Stimulated activated naive CD8-positive, alpha-beta T cell treated with anti-CD3 and anti-CD28 coated beads, Interleukin-15, Interleukin-2, amounts not matched to agents 100 ng/mL and 50 ng/mL, for 24 hours (primary cell): ENCODE results near the gene RPS19.
"Not testable (repeated sequence)": the region's sequence is repeated elsewhere in the genome, so short reads cannot be mapped to it uniquely, and the experiment has no call there.

Experiments used
- H3K27ac Mint-ChIP-seq: one replicate; pipeline ENCODE4 v1.8.0; 2021; ENCODE audit warnings: mild to moderate bottlenecking, mixed read lengths
- H3K27me3 Mint-ChIP-seq: one replicate; pipeline ENCODE4 v1.8.0; 2021; ENCODE audit warnings: mixed read lengths
- H3K36me3 Mint-ChIP-seq: one replicate; pipeline ENCODE4 v1.8.0; 2021; ENCODE audit warnings: low read depth, mixed read lengths
- H3K4me1 Mint-ChIP-seq: one replicate; pipeline ENCODE4 v1.8.0; 2021; ENCODE audit warnings: low read depth, mixed read lengths
- H3K4me3 Mint-ChIP-seq: one replicate; pipeline ENCODE4 v1.8.0; 2021; ENCODE audit warnings: mild to moderate bottlenecking, mixed read lengths
- H3K9me3 Mint-ChIP-seq: one replicate; pipeline ENCODE4 v1.8.0; 2021; ENCODE audit warnings: mixed read lengths

RPS19 gene

DNA sequence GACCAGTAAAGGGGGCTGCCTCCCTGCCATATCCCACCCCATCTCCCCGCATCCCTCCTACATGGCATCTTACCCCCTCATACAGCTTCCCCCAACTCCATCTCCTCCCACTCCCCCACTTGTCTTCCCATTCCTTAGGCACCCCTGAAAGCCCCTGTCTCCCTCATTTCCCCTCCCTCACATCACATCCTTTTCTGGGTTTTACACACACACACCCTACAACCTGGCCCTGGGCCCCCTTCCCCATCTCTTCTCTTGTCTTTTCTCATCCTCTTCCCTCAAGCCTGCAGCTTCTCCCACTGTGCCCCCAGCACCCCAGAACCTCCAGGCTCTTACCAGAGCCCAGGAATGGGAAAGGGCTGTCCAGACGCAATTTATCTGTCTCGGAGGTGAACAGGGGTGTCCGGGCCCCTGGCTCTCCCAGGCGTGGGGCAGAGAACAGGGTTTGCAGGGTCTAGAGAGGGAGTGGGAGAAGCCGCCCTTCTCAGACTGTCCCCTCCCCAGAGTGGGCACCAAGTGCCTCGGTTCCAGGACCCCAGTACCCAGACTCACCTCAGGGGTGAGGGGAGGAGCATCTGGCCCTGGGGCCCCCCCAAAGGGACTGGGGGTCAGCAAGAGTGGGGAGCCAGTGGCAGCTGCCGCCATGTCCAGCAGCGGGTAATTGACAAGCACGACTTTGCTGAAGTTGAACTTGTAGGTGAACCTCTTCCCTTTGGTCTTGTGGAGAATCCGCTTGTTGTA, 48.8 kb downstream of the RPS19 start:
- Mint-ChIP-seq H3K4me3 (no peak overlapping the region), H3K4me1 (peaks cover 30% of the 10 kb centered on the region), H3K36me3 (peaks cover 26% of the 10 kb centered on the region), H3K27me3 (peaks cover 11% of the 10 kb centered on the region), H3K9me3 (no peaks in the 10 kb centered on the region), H3K27ac (no peak overlapping the region)

DNA sequence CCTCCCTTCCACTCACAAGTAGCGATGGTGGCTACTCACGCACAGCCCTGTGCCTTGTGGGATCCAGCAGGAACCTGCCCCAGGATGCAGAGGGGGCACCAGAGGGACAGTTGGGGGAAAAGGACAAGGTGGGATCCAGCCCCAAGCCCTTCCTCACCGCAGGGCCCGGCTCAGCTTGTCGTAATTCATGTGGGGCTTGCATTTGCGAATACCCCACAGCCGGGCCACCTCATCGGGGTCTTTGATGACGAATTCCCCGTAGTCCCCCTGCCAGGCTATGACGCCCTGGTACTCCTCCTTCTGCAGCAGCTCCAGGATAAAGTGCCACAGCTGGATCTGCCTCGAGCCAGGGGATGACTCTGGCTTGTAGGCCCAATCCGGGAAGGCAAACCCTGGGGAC, 49.7 kb downstream of the RPS19 start:
- no peak overlapping the region for H3K4me3 Mint-ChIP-seq
- H3K27ac Mint-ChIP-seq = no peak overlapping the region
- H3K9me3 Mint-ChIP-seq = no peaks in the 10 kb centered on the region
- H3K27me3 Mint-ChIP-seq = peaks cover 16% of the 10 kb centered on the region
- H3K36me3 Mint-ChIP-seq = peaks cover 19% of the 10 kb centered on the region
- H3K4me1 Mint-ChIP-seq = peaks cover 31% of the 10 kb centered on the region

DNA sequence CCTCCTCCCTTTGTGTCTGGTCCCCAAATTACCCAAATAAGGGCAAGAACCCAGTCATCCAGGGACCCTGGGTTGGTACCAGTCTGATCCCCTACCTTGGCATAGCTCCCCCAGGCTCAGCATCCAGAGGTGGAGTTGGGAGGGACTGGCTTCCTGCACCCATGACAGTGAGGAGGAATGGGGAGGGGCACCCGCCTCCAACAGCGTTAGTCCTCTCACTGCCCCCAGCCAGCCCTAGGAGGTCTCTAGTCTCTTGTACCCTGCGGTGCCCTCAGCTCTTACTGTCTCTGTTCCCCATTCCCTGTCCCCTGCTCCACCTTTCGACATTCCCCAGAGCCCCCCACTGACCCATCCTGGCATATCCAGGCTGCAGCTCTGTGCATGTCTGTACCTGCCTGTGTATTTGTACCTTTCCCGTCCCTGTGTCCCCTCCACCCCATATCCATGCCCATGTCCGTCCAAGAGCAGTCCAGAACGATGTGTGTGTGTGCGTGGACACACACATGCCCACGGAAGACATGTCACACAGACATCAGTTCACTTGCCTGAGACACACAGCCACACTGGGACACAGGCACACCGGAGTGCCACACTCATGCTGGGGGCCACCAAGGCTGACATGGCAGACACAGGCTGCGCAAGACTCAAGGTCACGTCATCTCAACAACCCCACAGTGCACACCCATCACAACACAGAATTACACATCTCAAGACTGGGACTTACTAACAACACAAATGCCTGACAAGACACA, 50.4 kb downstream of the RPS19 start:
- H3K4me1 Mint-ChIP-seq = peaks cover 31% of the 10 kb centered on the region
- H3K27me3 Mint-ChIP-seq = peaks cover 16% of the 10 kb centered on the region
- no peak overlapping the region for H3K27ac Mint-ChIP-seq
- no peak overlapping the region for H3K4me3 Mint-ChIP-seq
- H3K36me3 Mint-ChIP-seq = peaks cover 13% of the 10 kb centered on the region
- no peaks in the 10 kb centered on the region for H3K9me3 Mint-ChIP-seq

DNA sequence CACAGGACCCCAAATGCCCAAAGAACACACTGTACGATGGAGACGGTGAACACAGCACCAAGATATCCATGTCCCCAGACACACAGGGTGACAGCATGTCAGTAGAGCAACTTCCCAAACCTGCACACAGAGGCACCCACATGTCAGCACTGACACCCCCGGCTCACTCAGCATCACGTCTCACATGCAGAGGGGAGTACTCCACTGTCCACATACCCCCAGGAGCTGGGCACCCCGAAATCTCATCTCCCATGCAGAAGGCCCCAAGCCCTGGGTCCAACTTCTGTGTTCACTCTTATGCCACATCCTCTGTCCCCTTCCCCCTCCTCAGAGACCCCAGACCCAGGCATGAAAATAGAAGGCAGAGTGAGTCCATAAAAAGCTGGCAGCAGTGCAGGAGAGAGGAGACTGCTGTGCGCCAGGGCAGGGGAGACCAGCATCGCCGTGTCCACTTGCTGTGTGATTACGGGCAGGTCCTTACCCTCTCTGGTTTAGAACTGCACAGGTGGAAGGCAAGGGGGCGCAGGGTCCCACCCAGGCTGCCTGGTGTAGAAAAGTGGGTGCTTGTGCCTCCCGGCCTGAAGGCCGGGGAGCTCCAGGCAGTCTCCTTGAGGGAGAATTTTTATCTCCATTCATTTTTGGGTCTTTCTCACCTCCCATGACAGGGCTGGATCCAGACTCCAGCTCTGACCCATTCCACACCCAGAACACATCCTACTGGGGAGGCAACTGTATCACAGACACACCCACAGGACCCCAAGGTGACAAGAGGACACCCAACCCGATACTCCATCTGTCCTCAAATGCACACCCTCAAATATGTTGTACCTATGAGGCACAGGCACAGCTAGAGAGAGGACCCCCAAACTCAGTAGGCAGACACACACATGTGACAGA, 51.2 kb downstream of the RPS19 start:
- peaks cover 26% of the 10 kb centered on the region for H3K4me1 Mint-ChIP-seq

DNA sequence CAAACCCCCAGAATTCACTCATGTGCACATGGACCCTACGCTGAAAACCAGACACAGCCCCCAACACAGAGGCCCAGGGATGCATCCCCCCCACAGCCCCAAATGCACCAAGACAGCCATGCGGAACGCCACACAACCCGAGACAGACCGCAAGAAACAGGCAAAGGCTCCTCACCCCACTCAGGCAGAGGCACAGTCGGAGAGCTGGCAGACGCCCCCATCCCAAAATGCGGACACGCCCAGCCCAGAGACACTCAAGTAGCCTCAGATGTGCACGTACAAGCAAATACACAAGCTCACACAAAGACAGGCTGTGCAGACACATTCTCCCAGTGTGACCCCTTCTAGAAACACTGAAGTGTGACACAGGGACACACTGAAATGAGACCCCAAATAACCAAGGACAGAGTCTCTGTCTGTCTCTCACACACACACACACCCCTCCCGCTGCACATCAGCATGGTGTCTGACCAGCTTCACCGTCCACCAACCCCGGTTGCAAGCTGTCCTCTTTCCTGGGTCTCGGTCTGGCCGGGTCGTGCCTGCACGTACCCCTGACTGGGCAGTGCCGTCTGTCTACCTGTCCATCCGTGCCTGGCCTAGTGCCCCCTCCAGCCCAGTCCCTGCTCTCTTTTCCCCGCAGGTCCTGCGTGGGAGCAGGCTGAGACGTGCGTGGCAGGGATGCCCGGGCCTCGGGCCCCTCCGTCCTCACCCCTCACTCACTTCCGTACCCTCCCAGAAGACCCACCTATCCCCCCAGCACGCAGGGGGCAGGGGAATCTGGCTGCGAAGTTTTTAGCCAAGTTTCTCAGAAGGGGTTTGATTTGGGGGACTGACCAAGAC, 52.1 kb downstream of the RPS19 start:
- peak overlapping the region; percentile 29 for H3K27ac Mint-ChIP-seq
- H3K4me3 Mint-ChIP-seq = no peak overlapping the region
- H3K27me3 Mint-ChIP-seq = peaks cover 16% of the 10 kb centered on the region
- no peaks in the 10 kb centered on the region for H3K9me3 Mint-ChIP-seq
- peaks cover 21% of the 10 kb centered on the region for H3K4me1 Mint-ChIP-seq
- H3K36me3 Mint-ChIP-seq = peaks cover 4% of the 10 kb centered on the region

More for the DNA sequence above, 51.2 kb downstream of the RPS19 start:
- peaks cover 16% of the 10 kb centered on the region for H3K27me3 Mint-ChIP-seq
- peak overlapping the region; percentile 29 for H3K27ac Mint-ChIP-seq
- no peaks in the 10 kb centered on the region for H3K9me3 Mint-ChIP-seq
- peaks cover 4% of the 10 kb centered on the region for H3K36me3 Mint-ChIP-seq
- no peak overlapping the region for H3K4me3 Mint-ChIP-seq

DNA sequence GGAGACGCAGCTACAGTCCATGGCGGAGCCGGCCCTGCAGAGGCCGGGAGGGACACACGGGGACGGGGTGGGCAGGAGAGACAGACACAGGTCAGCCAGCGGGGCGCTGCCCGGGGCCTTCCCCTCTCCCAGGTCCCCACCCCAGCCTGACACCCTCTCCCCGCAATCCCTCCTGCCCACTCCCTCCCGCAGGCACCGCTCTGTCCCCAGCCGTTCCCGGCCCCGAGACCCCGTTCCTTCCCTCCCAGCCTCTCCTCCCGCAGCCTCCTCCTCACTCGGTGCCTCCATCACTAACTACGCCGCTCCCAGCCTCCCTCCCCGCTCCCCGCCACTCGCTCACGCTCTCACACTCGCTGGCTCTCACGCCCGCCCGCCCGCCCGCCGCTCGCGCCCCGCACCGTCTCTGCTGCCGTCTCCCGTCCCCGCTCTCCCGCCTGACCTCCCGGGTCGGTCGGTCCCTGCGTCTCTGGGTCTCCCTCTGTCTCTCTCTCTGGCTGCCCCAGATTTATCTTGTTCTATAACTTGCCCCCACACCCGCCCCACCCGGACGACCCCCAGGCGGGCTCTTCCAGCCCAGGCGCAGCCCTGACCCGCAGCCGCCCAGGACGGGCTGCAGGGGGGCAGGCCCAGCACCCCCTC, 53.0 kb downstream of the RPS19 start:
- Mint-ChIP-seq H3K36me3 (no peaks in the 10 kb centered on the region), H3K27ac (no peak overlapping the region), H3K4me1 (peaks cover 21% of the 10 kb centered on the region), H3K27me3 (peaks cover 16% of the 10 kb centered on the region), H3K4me3 (no peak overlapping the region), H3K9me3 (no peaks in the 10 kb centered on the region)

DNA sequence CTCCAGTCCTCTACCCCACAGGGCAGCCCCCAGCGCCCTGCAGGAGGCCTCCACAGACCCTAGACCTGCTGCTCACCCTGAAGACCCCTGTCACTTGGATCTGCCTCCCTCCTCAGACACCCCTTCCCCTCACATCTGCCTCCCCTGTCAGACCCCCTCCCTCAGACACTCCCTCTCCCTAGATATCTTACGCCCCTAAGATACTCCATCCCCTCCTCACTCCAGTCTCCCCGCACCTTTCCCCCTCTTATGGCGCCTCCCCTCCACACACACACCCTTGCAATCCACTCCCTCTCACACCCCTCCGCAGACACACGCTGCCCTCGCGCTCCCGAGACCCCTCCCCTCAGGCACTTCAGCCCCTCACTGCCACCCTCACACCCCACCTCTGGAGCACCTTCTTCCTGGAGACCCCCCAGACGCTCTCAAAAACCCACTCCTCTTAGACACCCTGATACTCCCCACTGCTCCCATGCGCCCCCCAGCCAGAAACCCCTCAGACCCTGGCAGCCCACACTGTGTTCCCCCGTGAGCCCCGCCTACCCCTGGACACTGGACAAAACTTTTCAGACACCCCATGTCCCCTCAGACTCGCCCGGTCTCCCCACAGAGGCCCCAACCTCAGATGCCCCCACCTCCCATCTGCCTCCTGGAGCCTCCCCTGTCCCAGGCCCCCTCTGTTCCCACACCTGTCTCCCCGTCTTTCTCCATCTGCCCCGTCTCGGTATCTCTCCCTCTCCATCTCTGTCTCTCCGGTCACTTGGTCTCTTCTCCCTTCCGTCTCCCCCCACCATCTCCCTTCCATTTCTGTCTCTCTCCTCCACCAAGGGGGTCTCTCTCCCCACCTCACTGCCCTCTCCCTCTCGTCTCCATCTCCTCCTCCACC, 53.7 kb downstream of the RPS19 start:
- Mint-ChIP-seq H3K9me3 (no peaks in the 10 kb centered on the region), H3K4me3 (no peak overlapping the region), H3K4me1 (peaks cover 21% of the 10 kb centered on the region), H3K27me3 (peaks cover 16% of the 10 kb centered on the region), H3K36me3 (no peaks in the 10 kb centered on the region), H3K27ac (no peak overlapping the region)

DNA sequence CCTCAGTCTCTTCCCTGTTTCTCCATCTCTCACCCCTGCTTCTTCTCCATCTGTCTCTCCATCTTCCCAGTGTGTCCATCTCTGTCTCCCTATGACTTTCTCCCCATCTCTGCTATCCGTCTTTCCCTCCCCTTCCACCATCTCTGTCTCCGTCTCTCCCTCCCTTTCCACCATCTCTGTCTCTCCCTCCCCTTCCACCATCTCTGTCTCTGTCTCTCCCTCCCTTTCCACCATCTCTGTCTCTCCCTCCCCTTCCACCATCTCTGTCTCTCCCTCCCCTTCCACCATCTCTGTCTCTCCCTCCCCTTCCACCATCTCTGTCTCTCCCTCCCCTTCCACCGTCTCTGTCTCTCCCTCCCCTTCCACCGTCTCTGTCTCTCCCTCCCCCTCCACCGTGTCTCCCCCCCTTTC, 54.4 kb downstream of the RPS19 start:
- H3K27me3 Mint-ChIP-seq = peaks cover 16% of the 10 kb centered on the region
- not testable (repeated sequence) for H3K36me3 Mint-ChIP-seq, H3K9me3 Mint-ChIP-seq, H3K4me3 Mint-ChIP-seq, H3K27ac Mint-ChIP-seq
- H3K4me1 Mint-ChIP-seq = peaks cover 21% of the 10 kb centered on the region

DNA sequence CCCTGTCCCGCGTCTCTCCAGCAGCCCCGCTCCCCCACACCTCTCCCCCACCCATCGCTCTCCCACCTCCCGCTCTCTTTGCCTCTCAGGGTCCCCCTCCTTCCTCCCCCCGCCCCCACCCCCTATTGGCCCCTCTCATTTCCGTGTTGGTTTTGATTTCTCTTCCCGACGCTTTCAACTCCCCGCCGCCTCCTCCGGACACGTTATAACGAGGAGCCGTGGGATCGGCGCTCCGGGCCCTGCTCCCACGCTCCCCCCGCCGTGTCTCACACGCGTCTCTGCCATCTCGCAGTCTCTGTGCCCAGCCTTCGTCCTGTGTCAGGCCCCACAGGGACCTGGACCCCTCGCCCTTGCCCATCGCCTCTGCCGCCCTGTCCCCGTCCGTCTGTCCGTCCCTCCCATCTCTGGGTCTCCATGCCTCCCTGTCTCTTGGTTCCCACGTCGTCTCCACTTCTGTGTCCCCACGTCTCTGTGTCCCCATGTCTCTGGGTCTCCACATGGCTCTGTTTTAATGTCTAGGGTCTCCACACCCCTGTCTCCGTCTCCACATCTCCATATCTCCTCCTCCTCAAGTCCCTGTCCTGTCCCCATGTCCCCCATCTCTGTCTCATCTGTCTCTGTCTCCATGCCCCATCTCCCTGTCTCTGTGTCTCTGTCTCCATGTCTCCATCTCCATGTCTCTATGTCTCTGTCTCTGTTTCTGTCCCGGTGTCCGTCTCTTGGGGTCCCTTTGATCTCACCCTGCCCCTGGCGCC, 55.1 kb downstream of the RPS19 start:
- Mint-ChIP-seq H3K36me3 (no peaks in the 10 kb centered on the region), H3K27ac (no peak overlapping the region), H3K27me3 (peaks cover 16% of the 10 kb centered on the region), H3K9me3 (no peaks in the 10 kb centered on the region), H3K4me3 (no peak overlapping the region), H3K4me1 (peaks cover 21% of the 10 kb centered on the region)

DNA sequence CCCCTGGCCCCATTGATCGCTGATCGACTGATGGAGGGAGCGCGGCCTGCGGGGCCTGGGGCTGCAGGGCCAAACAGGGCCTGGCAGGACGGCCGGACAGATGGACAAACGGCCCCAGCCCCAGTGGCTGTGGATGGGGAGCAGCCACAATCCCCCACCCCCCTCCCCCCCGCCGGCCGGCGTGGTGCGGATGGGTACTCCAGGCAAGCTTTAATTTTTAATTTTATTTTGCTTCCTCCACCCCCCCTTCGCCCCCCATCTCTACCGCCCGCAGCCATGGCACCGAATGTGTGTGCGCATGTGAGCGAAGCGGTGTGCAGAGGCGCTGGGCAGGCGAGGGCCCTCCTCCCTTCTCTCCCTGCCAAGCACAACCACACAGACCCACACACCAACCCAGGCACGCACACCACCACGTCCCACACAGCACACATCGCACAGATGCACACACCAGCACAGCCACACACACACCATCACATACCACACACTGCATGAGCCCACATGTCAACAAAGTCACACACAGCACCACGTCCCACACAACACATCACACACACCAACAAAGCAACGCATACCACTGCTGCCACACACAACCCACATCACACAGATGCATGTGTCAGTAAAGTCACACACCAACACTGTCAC, 55.8 kb downstream of the RPS19 start:
- Mint-ChIP-seq H3K4me3 (no peak overlapping the region), H3K4me1 (peaks cover 18% of the 10 kb centered on the region), H3K9me3 (no peaks in the 10 kb centered on the region), H3K27me3 (peaks cover 16% of the 10 kb centered on the region), H3K36me3 (no peaks in the 10 kb centered on the region), H3K27ac (no peak overlapping the region)

DNA sequence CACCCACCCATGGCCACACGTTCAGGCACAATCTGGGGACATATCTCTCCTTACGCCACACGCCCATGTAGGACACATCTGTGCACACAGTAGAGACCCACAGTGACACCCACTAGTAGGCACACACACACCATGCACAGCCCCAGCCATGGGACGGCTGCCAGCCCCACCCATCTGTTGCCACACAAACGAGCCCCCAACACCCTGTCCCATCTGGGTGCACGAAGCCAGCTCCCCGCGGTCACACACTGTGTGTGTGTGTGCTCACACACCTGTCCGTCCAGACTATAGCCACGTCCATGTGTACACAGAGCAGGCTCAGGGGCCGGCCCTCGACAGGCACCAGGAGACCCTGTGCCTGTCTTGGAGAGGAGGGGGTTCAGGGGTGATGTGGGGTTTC, 57.6 kb downstream of the RPS19 start:
- Mint-ChIP-seq H3K36me3 (no peaks in the 10 kb centered on the region), H3K27me3 (peaks cover 16% of the 10 kb centered on the region)

DNA sequence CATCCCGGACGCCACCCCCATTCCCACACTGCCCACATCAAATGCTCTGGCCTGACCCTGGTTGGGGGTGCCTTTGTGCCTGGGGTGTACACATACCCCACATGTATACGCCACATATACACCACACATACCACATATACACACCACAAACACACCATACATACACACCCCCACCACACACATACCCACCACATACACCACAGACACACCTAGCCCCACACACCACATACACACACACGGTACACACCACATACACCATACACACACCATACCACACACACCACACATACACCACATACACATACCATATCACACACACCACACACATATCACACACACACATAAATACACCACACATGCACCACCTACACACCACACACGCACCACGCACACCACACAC, 58.0 kb downstream of the RPS19 start:
- peaks cover 16% of the 10 kb centered on the region for H3K27me3 Mint-ChIP-seq
- no peak overlapping the region for H3K27ac Mint-ChIP-seq
- no peak overlapping the region for H3K4me3 Mint-ChIP-seq

More for the DNA sequence above, 57.6 kb downstream of the RPS19 start:
- Mint-ChIP-seq H3K4me3 (no peak overlapping the region), H3K4me1 (peaks cover 16% of the 10 kb centered on the region), H3K9me3 (no peaks in the 10 kb centered on the region), H3K27ac (no peak overlapping the region)

More for the DNA sequence above, 58.0 kb downstream of the RPS19 start:
- Mint-ChIP-seq H3K36me3 (no peaks in the 10 kb centered on the region), H3K4me1 (peaks cover 18% of the 10 kb centered on the region), H3K9me3 (no peaks in the 10 kb centered on the region)
